AG10803 (cell line): ENCODE measurements around the gene TFB2M.

Experiments used
- DNase-seq: peaks from one replicate; pipeline ENCODE4 v3.0.0; 2010; ENCODE audit warnings: low read depth
- H3K4me3 ChIP-seq: 2 replicates; pipeline ENCODE4 v1.5.1; 2011; ENCODE audit warnings: mild to moderate bottlenecking, low read length, control low read depth
- CTCF ChIP-seq: conservative IDR thresholded peaks from 2 replicates; pipeline ENCODE4 v1.5.1; 2011; ENCODE audit warnings: mild to moderate bottlenecking, low read length, control low read depth, inconsistent platforms

The TFB2M gene

GRCh38 chr1:246513619-246514343, 52.3 kb downstream of the TFB2M start:
- no peak overlapping the region for H3K4me3 ChIP-seq
- DNase-seq, result no peak
- TF ChIP-seq CTCF, result no peak

GRCh38 chr1:246513041-246513440, 53.0 kb downstream of the TFB2M start:
- no peak overlapping the region for H3K4me3 ChIP-seq
- no peak for TF ChIP-seq CTCF
- DNase-seq, result no peak

DNA sequence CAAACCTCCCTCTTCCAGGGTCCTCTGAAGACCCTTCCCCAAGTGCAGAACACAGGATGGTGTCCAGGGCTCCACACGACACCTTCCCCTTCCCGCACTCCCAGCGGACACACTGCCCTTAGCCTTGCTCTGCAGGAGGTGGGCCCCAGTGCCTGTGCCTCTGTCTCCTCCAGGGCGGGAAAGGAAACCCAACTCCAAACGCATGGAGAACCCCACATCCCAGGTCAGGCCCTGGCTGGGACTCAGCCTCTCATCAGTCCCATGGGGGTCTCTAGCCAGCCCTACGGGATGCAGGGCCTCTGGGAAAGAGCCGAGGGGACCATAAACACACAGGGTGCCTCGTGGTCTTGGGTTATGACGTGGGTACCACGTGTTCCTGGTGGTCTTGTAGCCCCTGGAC, 53.4 kb downstream of the TFB2M start:
- H3K4me3 ChIP-seq, result no peak overlapping the region
- no peak for DNase-seq
- no peak for TF ChIP-seq CTCF

GRCh38 chr1:246512230-246512629, 53.8 kb downstream of the TFB2M start:
- TF ChIP-seq CTCF, result no peak
- no peak for DNase-seq
- no peak overlapping the region for H3K4me3 ChIP-seq

- no peak for DNase-seq
- no peak for TF ChIP-seq CTCF
- H3K4me3 ChIP-seq, result no peak overlapping the region
Measured at GRCh38 chr1:246511203-246511602, 54.9 kb downstream of the TFB2M start.

DNA sequence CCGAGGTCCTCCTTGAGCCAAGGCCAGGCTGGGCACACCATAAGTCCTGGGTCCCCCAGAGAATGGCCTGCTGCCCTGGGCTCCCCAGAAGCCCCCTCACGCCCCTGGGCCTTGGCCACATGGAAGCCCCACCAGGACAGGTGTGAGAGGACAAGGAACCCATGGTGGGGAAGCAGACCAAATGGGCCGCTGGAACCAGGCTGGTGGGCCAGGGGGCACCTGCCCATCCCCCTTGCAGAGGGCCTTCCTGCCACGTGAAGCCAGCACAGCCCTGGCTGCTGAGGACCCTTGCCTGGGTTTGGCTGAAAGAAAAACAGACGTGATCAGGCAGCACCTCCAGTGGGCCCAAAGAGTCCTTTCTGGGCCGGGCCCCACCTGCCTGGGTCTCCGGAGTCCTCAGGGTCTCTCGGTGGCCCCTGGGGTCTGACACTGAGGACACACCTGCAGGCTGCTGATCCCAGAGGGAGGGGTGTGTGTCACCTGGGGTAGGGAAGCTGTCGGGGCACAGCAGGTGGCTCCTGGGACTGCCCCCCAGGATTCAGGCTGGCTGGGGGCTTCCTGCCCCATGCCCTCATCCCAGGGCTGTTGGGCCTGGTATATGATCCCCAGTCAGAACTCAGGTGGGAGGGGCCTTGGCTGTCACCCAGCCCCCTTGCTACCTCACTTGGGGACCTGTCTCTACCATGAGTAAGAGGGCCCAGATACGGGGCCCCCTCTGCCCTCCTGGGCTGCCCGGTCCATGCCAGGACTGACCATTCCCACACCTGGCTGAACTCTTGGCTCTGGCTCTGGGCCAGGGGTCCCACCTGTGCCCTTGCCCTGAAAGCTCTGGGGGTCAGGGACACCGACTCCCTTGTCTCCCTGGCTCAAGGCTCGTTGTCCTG, 55.7 kb downstream of the TFB2M start:
- DNase-seq, result no peak

More for the DNA sequence above, 55.7 kb downstream of the TFB2M start:
- TF ChIP-seq CTCF, result no peak
- no peak overlapping the region for H3K4me3 ChIP-seq
